WTC11 (cell line): Measurements from ENCODE around the gene STK32B. TPM values are rescaled to one million over a fixed set of nuclear protein-coding genes. Genes with fewer than 3 reads are reported as not detected.

Experiments
- ATAC-seq: fragments of 200-7000 bp; cut with Tn5 transposase; 2 replicates; pipeline ENCODE4 v1.10.0; 2021; ENCODE audit warnings: mild to moderate bottlenecking, moderate library complexity
- CTCF ChIA-PET: fragments of 300-600 bp; sonication (Branson Sonifier 250); formaldehyde crosslinking; loops from one replicate; lab custom pipeline; 2021; ENCODE audit warnings: antibody characterized with exemption; lab: Charles Lee
- POLR2A ChIA-PET: fragments of 350-600 bp; sonication (Branson Sonifier 250); formaldehyde crosslinking; loops from one replicate; lab custom pipeline; 2021; ENCODE audit warnings: antibody characterized with exemption; lab: Charles Lee
- DNase-seq: peaks from one replicate; pipeline ENCODE4 v3.0.0; 2021; ENCODE audit warnings: low spot score
- H3K27ac Mint-ChIP-seq: 2 replicates; pipeline ENCODE4 v1.8.0; 2021; ENCODE audit warnings: mixed read lengths
- H3K27me3 Mint-ChIP-seq: 2 replicates; pipeline ENCODE4 v1.8.0; 2021; ENCODE audit warnings: low read depth, mild to moderate bottlenecking, moderate library complexity, mixed read lengths
- H3K36me3 Mint-ChIP-seq: 2 replicates; pipeline ENCODE4 v1.8.0; 2021; ENCODE audit warnings: mixed read lengths
- H3K4me1 Mint-ChIP-seq: 2 replicates; pipeline ENCODE4 v1.8.0; 2022; ENCODE audit warnings: mixed read lengths
- H3K4me3 Mint-ChIP-seq: 2 replicates; pipeline ENCODE4 v1.8.0; 2021; ENCODE audit warnings: mild to moderate bottlenecking, moderate library complexity, mixed read lengths
- H3K9me3 Mint-ChIP-seq: 2 replicates; pipeline ENCODE4 v1.8.0; 2021; ENCODE audit warnings: mixed read lengths
- CBFB ChIP-seq: sonication (generic); formaldehyde crosslinking; IDR thresholded peaks from 2 replicates; pipeline ENCODE4 v1.8.1; 2022; ENCODE audit warnings: mild to moderate bottlenecking, low read depth, missing genetic modification reagents
- EMX1 ChIP-seq: fragments of 250-450 bp; sonication (Bioruptor Pico); IDR thresholded peaks from 2 replicates; pipeline ENCODE4 v1.8.0; 2021; ENCODE audit warnings: mild to moderate bottlenecking
- ESRRA ChIP-seq: sonication (generic); formaldehyde crosslinking; IDR thresholded peaks from 2 replicates; pipeline ENCODE4 v1.8.1; 2022; ENCODE audit warnings: mild to moderate bottlenecking, missing genetic modification reagents, borderline replicate concordance
- JAZF1 ChIP-seq: fragments of 250-450 bp; sonication (Bioruptor Pico); IDR thresholded peaks from 2 replicates; pipeline ENCODE4 v1.9.0; 2021; ENCODE audit warnings: moderate library complexity, mild to moderate bottlenecking, inconsistent platforms
- KAT7 ChIP-seq: sonication (generic); formaldehyde crosslinking; IDR thresholded peaks from 2 replicates; pipeline ENCODE4 v1.8.1; 2023; ENCODE audit warnings: missing genetic modification reagents, mild to moderate bottlenecking, borderline replicate concordance
- NR2C2 ChIP-seq: sonication (generic); formaldehyde crosslinking; IDR thresholded peaks from 2 replicates; pipeline ENCODE4 v1.8.0; 2022; ENCODE audit warnings: mild to moderate bottlenecking, missing genetic modification reagents
- RORB ChIP-seq: fragments of 250-450 bp; sonication (Bioruptor Pico); IDR thresholded peaks from 2 replicates; pipeline ENCODE4 v1.9.0; 2021; ENCODE audit warnings: mild to moderate bottlenecking
- TP53 ChIP-seq: sonication (generic); formaldehyde crosslinking; IDR thresholded peaks from 2 replicates; pipeline ENCODE4 v1.8.1; 2023; ENCODE audit warnings: mild to moderate bottlenecking, missing genetic modification reagents
- ZNF121 ChIP-seq: sonication (generic); formaldehyde crosslinking; IDR thresholded peaks from 2 replicates; pipeline ENCODE4 v1.8.0; 2023; ENCODE audit warnings: missing genetic modification reagents
- total RNA-seq: library from RNA; stranded (reverse); gene quantifications from 3 replicates; pipeline ENCODE4 v1.2.3, GENCODE V29; 2021
- TF ChIP-seq, protein P1 (sequence below): sonication (generic); formaldehyde crosslinking; IDR thresholded peaks from 2 replicates; pipeline ENCODE4 v1.8.1; 2022; ENCODE audit warnings: mild to moderate bottlenecking, moderate library complexity, missing genetic modification reagents
- TF ChIP-seq, protein P2 (sequence below): sonication (generic); formaldehyde crosslinking; IDR thresholded peaks from 2 replicates; pipeline ENCODE4 v1.8.1; 2022; ENCODE audit warnings: low read depth, mild to moderate bottlenecking, moderate library complexity, missing genetic modification reagents, borderline replicate concordance
- TF ChIP-seq, protein P3 (sequence below): fragments of 250-450 bp; sonication (Bioruptor Pico); IDR thresholded peaks from 2 replicates; pipeline ENCODE4 v1.9.0; 2021; ENCODE audit warnings: mild to moderate bottlenecking, borderline replicate concordance
- TF ChIP-seq, protein P4 (sequence below): fragments of 250-450 bp; sonication (Bioruptor Pico); IDR thresholded peaks from 2 replicates; pipeline ENCODE4 v1.9.0; 2021; ENCODE audit warnings: mild to moderate bottlenecking
- TF ChIP-seq, protein P5 (sequence below): sonication (generic); formaldehyde crosslinking; conservative IDR thresholded peaks from 2 replicates; pipeline ENCODE4 v1.8.1; 2023; ENCODE audit warnings: mild to moderate bottlenecking, low read depth, missing genetic modification reagents, moderate library complexity
- TF ChIP-seq, protein P6 (sequence below): fragments of 250-450 bp; sonication (Bioruptor Pico); IDR thresholded peaks from 2 replicates; pipeline ENCODE4 v2.1.2; 2022; ENCODE audit warnings: mild to moderate bottlenecking, moderate library complexity

The STK32B gene
- total RNA-seq, 1 experiment from 2014 or later = 1.9 TPM

DNA sequence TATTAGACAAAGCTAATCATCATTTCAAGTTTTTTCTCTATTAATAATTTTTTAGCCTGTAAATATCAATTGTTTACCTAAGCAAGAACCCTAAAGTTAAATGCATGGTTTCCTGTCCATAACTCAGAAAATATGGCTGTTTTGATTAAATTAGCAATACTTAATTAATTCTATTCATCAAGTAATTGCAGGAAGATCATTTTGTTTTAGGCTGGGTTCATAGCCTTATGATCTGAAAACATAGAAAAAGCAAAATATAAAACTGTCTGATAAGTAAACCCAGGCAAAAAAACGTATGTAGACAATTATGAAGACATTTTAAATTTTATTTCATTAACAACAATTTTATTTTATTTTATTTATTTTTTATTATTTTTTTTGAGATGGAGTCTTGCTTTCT lies 438.0 kb downstream of the STK32B start (continued):
- TF ChIP-seq KAT7 (CRISPR knock-in tag) (no peak), ZNF121 (CRISPR knock-in tag) (no peak), NR2C2 (CRISPR knock-in tag) (no peak)
- TF ChIP-seq, protein P1, sequence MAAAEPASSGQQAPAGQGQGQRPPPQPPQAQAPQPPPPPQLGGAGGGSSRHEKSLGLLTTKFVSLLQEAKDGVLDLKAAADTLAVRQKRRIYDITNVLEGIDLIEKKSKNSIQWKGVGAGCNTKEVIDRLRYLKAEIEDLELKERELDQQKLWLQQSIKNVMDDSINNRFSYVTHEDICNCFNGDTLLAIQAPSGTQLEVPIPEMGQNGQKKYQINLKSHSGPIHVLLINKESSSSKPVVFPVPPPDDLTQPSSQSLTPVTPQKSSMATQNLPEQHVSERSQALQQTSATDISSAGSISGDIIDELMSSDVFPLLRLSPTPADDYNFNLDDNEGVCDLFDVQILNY (CRISPR knock-in tag) = no peak

DNA sequence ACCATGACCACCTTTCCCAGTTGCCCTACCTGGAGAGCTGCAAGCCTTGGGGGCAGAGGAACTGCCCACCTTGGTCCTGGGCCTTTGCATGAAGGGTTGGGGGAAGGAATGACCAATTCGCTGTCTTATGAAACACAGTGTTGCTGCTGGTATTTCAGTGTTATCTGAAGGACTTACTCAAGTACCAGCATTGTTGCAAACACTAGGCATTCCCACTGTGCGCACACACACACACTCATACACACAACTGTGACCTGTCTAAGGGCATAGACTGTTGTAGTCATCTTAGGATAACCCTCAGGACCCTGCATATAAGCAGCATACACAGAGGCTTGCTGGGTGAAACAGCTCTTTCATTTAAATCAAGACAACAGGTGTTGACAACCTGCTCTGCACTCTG lies 446.2 kb downstream of the STK32B start:
- CTCF ChIA-PET = interaction anchor here (1.0 kb wide), 1 partner anchor 37 kb away, joined by 3 read pairs; no protein-coding TSS in a partner anchor

More for the DNA sequence above, 446.2 kb downstream of the STK32B start:
- no peak for ATAC-seq
- no peak overlapping the region for H3K4me3 Mint-ChIP-seq
- no peaks in the 10 kb centered on the region; the same call in 1 of the 2 replicates for H3K36me3 Mint-ChIP-seq
- TF ChIP-seq ESRRA (CRISPR knock-in tag) (no peak), EMX1 (CRISPR knock-in tag) (no peak), CBFB (CRISPR knock-in tag) (no peak), RORB (CRISPR knock-in tag) (no peak), JAZF1 (CRISPR knock-in tag) (no peak), TP53 (no peak)
- TF ChIP-seq, protein P2, sequence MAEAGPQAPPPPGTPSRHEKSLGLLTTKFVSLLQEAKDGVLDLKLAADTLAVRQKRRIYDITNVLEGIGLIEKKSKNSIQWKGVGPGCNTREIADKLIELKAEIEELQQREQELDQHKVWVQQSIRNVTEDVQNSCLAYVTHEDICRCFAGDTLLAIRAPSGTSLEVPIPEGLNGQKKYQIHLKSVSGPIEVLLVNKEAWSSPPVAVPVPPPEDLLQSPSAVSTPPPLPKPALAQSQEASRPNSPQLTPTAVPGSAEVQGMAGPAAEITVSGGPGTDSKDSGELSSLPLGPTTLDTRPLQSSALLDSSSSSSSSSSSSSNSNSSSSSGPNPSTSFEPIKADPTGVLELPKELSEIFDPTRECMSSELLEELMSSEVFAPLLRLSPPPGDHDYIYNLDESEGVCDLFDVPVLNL (CRISPR knock-in tag) = no peak
- TF ChIP-seq, protein P3, sequence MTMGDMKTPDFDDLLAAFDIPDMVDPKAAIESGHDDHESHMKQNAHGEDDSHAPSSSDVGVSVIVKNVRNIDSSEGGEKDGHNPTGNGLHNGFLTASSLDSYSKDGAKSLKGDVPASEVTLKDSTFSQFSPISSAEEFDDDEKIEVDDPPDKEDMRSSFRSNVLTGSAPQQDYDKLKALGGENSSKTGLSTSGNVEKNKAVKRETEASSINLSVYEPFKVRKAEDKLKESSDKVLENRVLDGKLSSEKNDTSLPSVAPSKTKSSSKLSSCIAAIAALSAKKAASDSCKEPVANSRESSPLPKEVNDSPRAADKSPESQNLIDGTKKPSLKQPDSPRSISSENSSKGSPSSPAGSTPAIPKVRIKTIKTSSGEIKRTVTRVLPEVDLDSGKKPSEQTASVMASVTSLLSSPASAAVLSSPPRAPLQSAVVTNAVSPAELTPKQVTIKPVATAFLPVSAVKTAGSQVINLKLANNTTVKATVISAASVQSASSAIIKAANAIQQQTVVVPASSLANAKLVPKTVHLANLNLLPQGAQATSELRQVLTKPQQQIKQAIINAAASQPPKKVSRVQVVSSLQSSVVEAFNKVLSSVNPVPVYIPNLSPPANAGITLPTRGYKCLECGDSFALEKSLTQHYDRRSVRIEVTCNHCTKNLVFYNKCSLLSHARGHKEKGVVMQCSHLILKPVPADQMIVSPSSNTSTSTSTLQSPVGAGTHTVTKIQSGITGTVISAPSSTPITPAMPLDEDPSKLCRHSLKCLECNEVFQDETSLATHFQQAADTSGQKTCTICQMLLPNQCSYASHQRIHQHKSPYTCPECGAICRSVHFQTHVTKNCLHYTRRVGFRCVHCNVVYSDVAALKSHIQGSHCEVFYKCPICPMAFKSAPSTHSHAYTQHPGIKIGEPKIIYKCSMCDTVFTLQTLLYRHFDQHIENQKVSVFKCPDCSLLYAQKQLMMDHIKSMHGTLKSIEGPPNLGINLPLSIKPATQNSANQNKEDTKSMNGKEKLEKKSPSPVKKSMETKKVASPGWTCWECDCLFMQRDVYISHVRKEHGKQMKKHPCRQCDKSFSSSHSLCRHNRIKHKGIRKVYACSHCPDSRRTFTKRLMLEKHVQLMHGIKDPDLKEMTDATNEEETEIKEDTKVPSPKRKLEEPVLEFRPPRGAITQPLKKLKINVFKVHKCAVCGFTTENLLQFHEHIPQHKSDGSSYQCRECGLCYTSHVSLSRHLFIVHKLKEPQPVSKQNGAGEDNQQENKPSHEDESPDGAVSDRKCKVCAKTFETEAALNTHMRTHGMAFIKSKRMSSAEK (CRISPR knock-in tag) = no peak
- TF ChIP-seq, protein P4, sequence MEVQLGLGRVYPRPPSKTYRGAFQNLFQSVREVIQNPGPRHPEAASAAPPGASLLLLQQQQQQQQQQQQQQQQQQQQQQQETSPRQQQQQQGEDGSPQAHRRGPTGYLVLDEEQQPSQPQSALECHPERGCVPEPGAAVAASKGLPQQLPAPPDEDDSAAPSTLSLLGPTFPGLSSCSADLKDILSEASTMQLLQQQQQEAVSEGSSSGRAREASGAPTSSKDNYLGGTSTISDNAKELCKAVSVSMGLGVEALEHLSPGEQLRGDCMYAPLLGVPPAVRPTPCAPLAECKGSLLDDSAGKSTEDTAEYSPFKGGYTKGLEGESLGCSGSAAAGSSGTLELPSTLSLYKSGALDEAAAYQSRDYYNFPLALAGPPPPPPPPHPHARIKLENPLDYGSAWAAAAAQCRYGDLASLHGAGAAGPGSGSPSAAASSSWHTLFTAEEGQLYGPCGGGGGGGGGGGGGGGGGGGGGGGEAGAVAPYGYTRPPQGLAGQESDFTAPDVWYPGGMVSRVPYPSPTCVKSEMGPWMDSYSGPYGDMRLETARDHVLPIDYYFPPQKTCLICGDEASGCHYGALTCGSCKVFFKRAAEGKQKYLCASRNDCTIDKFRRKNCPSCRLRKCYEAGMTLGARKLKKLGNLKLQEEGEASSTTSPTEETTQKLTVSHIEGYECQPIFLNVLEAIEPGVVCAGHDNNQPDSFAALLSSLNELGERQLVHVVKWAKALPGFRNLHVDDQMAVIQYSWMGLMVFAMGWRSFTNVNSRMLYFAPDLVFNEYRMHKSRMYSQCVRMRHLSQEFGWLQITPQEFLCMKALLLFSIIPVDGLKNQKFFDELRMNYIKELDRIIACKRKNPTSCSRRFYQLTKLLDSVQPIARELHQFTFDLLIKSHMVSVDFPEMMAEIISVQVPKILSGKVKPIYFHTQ = no peak
- TF ChIP-seq, protein P5, sequence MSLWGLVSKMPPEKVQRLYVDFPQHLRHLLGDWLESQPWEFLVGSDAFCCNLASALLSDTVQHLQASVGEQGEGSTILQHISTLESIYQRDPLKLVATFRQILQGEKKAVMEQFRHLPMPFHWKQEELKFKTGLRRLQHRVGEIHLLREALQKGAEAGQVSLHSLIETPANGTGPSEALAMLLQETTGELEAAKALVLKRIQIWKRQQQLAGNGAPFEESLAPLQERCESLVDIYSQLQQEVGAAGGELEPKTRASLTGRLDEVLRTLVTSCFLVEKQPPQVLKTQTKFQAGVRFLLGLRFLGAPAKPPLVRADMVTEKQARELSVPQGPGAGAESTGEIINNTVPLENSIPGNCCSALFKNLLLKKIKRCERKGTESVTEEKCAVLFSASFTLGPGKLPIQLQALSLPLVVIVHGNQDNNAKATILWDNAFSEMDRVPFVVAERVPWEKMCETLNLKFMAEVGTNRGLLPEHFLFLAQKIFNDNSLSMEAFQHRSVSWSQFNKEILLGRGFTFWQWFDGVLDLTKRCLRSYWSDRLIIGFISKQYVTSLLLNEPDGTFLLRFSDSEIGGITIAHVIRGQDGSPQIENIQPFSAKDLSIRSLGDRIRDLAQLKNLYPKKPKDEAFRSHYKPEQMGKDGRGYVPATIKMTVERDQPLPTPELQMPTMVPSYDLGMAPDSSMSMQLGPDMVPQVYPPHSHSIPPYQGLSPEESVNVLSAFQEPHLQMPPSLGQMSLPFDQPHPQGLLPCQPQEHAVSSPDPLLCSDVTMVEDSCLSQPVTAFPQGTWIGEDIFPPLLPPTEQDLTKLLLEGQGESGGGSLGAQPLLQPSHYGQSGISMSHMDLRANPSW (CRISPR knock-in tag) = no peak
- TF ChIP-seq, protein P6, sequence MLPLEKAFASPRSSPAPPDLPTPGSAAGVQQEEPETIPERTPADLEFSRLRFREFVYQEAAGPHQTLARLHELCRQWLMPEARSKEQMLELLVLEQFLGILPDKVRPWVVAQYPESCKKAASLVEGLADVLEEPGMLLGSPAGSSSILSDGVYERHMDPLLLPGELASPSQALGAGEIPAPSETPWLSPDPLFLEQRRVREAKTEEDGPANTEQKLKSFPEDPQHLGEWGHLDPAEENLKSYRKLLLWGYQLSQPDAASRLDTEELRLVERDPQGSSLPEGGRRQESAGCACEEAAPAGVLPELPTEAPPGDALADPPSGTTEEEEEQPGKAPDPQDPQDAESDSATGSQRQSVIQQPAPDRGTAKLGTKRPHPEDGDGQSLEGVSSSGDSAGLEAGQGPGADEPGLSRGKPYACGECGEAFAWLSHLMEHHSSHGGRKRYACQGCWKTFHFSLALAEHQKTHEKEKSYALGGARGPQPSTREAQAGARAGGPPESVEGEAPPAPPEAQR (CRISPR knock-in tag) = no peak
- TF ChIP-seq, all 79 proteins: peak for 0
- peaks cover 17% of the 10 kb centered on the region for H3K9me3 Mint-ChIP-seq
- no peak for DNase-seq
- no peak overlapping the region for H3K27ac Mint-ChIP-seq
- H3K4me1 Mint-ChIP-seq = peaks cover 2% of the 10 kb centered on the region; the same call in 1 of the 2 replicates
- H3K27me3 Mint-ChIP-seq = peaks cover 5% of the 10 kb centered on the region; the same call in 1 of the 2 replicates
- POLR2A ChIA-PET = no interaction called here
